Bronchial epithelial cell (primary cell): ENCODE data around the gene NKIRAS1. TPM values are rescaled to one million over a fixed set of nuclear protein-coding genes. Genes with fewer than 3 reads are reported as not detected.
"Not testable (repeated sequence)": the region's sequence is repeated elsewhere in the genome, so short reads cannot be mapped to it uniquely, and the experiment has no call there.

ENCODE experiments used
- DNase-seq: peaks from one replicate; pipeline ENCODE4 v3.0.0-alpha.2; 2010; ENCODE audit warnings: low read depth
- FAIRE-seq: peaks from 2 replicates; lab custom pipeline; 2011; peaks lifted over from hg19 to GRCh38; lab: Jason Lieb, UNC
- H3K27me3 ChIP-seq: 2 replicates; pipeline ENCODE4 v1.5.1; 2011; ENCODE audit warnings: low read length; ENCODE audit not compliant: control insufficient read depth, insufficient read depth
- H3K36me3 ChIP-seq: 2 replicates; pipeline ENCODE4 v1.5.1; 2011; ENCODE audit warnings: low read length; ENCODE audit not compliant: control insufficient read depth, insufficient read depth
- H3K4me3 ChIP-seq: 2 replicates; pipeline ENCODE4 v1.5.1; 2011; ENCODE audit warnings: mild to moderate bottlenecking, low read depth, low read length, control low read depth
- total RNA-seq: library from RNA; depleted of rRNA; stranded (reverse); fragments of >200 nt; gene quantifications from 2 replicates; pipeline ENCODE4 v1.2.1, GENCODE V29; 2014
- TF ChIP-seq, protein P1 (sequence below): IDR thresholded peaks from 2 replicates; pipeline ENCODE4 v1.5.1; 2011; ENCODE audit warnings: mild to moderate bottlenecking, moderate library complexity, low read length, control low read depth, inconsistent platforms; ENCODE audit not compliant: insufficient read depth, severe bottlenecking

The NKIRAS1 gene
- total RNA-seq, 1 donor from 2014 or later = 11.8 TPM

- FAIRE-seq (no peak), DNase-seq (no peak)
- TF ChIP-seq, protein P1, sequence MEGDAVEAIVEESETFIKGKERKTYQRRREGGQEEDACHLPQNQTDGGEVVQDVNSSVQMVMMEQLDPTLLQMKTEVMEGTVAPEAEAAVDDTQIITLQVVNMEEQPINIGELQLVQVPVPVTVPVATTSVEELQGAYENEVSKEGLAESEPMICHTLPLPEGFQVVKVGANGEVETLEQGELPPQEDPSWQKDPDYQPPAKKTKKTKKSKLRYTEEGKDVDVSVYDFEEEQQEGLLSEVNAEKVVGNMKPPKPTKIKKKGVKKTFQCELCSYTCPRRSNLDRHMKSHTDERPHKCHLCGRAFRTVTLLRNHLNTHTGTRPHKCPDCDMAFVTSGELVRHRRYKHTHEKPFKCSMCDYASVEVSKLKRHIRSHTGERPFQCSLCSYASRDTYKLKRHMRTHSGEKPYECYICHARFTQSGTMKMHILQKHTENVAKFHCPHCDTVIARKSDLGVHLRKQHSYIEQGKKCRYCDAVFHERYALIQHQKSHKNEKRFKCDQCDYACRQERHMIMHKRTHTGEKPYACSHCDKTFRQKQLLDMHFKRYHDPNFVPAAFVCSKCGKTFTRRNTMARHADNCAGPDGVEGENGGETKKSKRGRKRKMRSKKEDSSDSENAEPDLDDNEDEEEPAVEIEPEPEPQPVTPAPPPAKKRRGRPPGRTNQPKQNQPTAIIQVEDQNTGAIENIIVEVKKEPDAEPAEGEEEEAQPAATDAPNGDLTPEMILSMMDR = no peak
- H3K27me3 ChIP-seq = no peaks in the 10 kb centered on the region
- H3K4me3 ChIP-seq = no peak overlapping the region
- H3K36me3 ChIP-seq = no peaks in the 10 kb centered on the region
Measured at GRCh38 chr3:23926736-23927135, 9.9 kb upstream of the NKIRAS1 start.

GRCh38 chr3:23926246-23926645, 9.5 kb upstream of the NKIRAS1 start:
- DNase-seq = no peak
- TF ChIP-seq, protein P1 = no peak
- Histone ChIP-seq H3K27me3 (no peaks in the 10 kb centered on the region), H3K4me3 (no peak overlapping the region), H3K36me3 (no peaks in the 10 kb centered on the region)
- FAIRE-seq = no peak

DNA sequence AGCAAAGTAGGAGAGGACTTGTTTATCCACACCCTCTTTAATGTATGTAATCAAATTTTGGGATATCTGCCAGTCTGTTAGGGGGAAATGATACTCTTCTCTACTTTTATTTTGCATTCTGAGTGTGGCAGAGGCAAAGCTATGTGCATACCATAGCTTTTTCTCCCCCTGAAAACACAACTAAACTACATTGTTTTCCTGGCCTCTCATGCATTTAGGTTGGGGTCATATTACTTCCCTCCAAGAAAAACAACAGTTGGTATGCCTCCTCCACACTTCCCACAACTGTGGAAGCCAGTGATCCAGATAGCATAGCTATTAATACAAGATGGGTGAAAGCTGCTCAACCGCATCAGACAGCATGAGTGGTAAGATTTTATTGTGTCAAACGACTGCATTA, 7.0 kb upstream of the NKIRAS1 start:
- no peak overlapping the region for H3K4me3 ChIP-seq
- no peaks in the 10 kb centered on the region for H3K36me3 ChIP-seq
- FAIRE-seq (no peak), DNase-seq (no peak)
- TF ChIP-seq, protein P1 = no peak
- no peaks in the 10 kb centered on the region for H3K27me3 ChIP-seq

DNA sequence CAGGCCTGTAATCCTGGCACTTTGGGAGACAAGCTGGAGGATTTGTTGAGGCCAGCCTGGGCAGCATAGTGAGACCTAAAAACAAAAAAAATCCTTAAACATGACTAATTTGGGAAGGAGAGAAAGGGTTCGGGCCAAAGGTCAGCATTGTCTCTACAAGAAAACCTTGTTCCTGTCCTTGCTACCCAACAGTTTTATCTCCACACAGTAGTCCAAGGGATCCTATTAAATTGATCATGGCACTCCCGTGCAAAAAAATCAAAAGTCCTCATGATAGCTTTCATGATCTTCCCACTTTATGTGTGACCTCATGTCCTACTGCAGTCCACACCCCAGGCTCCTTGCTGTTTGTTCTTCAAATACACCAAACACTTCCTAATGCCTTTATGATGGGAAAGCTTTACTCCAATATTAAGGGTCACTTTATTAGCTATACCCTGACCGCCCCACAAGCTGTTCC, 4.3 kb upstream of the NKIRAS1 start:
- Histone ChIP-seq H3K4me3 (no peak overlapping the region), H3K36me3 (peaks cover 7% of the 10 kb centered on the region), H3K27me3 (no peaks in the 10 kb centered on the region)
- FAIRE-seq (no peak), DNase-seq (no peak)
- TF ChIP-seq, protein P1 = no peak

GRCh38 chr3:23920151-23920655, 3.4 kb upstream of the NKIRAS1 start:
- DNase-seq (no peak), FAIRE-seq (no peak)
- TF ChIP-seq, protein P1 = no peak
- Histone ChIP-seq H3K36me3 (peaks cover 7% of the 10 kb centered on the region), H3K27me3 (no peaks in the 10 kb centered on the region), H3K4me3 (no peak overlapping the region)

- TF ChIP-seq, protein P1 = no peak
- FAIRE-seq (no peak), DNase-seq (no peak)
- peaks cover 7% of the 10 kb centered on the region for H3K36me3 ChIP-seq
- no peak overlapping the region for H3K4me3 ChIP-seq
- H3K27me3 ChIP-seq = no peaks in the 10 kb centered on the region
Measured at GRCh38 chr3:23919628-23920027, 2.8 kb upstream of the NKIRAS1 start.

GRCh38 chr3:23918331-23918730, 1.5 kb upstream of the NKIRAS1 start:
- not testable (repeated sequence) for FAIRE-seq, H3K36me3 ChIP-seq

GRCh38 chr3:23917679-23918303, 1.0 kb upstream of the NKIRAS1 start:
- FAIRE-seq, H3K36me3 ChIP-seq, H3K27me3 ChIP-seq: not testable (repeated sequence)
- H3K4me3 ChIP-seq = peak overlapping the region; percentile 100
- DNase-seq = peak; percentile 29

More at GRCh38 chr3:23918331-23918730, 1.5 kb upstream of the NKIRAS1 start:
- not testable (repeated sequence) for H3K27me3 ChIP-seq, DNase-seq
- peak overlapping the region; percentile 100 for H3K4me3 ChIP-seq
